DND-41 (cell line): ENCODE measurements around the gene DUSP15.

Experiments
- EZH2 ChIP-seq: IDR thresholded peaks from 3 replicates; pipeline ENCODE4 v1.6.1; 2012; ENCODE audit warnings: borderline replicate concordance, low read depth, mild to moderate bottlenecking, moderate library complexity, low read length, inconsistent platforms; ENCODE audit not compliant: severe bottlenecking
- TF ChIP-seq, protein P1 (sequence below): IDR thresholded peaks from 2 replicates; pipeline ENCODE4 v1.5.1; 2012; ENCODE audit warnings: borderline replicate concordance, low read length, moderate library complexity, mild to moderate bottlenecking; ENCODE audit not compliant: poor library complexity, severe bottlenecking; ENCODE audit errors: extremely low read depth

DNA sequence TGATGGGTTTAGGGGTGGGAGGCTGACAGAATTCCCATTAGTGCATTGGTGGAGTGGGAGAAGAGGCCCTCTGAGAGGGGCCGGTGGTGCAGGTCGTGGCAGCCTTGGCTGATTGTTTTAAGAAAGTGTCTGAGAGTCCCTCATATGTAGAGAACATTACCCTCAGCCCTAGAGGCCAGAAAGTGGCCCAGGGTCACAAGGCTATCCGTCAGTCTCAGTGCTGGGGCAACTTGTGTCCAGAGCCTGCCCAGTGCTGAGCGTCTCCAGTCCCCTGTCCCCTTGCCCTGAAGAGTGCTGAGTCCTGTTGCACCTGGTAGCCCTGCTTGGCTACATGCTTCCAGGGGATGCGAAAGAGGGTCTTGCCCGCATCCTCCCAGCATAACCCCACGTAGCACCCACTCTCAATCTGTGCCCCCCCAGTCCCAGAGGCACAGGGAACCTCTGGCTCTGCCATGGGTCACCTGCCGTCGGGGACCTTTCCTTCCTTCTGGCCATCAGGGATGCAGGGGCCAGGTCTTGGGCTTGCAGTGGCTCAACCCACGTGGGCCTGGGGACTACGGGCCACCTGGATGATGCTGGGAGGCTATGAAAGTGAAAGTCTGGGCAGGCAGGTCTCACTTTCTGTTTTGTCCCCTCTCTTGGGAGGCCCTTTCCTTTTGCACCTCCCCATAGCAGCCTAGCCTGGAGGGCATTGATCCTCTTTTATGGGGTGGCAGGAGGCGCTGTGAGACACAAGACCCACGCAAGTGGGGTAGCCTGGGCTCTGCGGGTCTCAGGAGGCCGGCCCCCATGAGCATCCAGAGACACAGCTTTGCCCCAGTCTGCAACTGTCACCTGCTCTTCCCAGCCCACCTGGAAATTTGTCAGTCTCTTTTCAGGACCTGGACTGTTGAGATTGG, 12.2 kb downstream of the DUSP15 start:
- TF ChIP-seq, protein P1, sequence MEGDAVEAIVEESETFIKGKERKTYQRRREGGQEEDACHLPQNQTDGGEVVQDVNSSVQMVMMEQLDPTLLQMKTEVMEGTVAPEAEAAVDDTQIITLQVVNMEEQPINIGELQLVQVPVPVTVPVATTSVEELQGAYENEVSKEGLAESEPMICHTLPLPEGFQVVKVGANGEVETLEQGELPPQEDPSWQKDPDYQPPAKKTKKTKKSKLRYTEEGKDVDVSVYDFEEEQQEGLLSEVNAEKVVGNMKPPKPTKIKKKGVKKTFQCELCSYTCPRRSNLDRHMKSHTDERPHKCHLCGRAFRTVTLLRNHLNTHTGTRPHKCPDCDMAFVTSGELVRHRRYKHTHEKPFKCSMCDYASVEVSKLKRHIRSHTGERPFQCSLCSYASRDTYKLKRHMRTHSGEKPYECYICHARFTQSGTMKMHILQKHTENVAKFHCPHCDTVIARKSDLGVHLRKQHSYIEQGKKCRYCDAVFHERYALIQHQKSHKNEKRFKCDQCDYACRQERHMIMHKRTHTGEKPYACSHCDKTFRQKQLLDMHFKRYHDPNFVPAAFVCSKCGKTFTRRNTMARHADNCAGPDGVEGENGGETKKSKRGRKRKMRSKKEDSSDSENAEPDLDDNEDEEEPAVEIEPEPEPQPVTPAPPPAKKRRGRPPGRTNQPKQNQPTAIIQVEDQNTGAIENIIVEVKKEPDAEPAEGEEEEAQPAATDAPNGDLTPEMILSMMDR: no peak
- no peak for TF ChIP-seq EZH2
